HG03066 (cell line): ENCODE results near the gene XPNPEP1.

Experiments used
- ATAC-seq: cut with Tn5 transposase; IDR thresholded peaks from one replicate; pipeline ENCODE4 v1.9.1; 2021; ENCODE audit warnings: low read depth; ENCODE audit not compliant: unreplicated experiment

XPNPEP1 gene

DNA sequence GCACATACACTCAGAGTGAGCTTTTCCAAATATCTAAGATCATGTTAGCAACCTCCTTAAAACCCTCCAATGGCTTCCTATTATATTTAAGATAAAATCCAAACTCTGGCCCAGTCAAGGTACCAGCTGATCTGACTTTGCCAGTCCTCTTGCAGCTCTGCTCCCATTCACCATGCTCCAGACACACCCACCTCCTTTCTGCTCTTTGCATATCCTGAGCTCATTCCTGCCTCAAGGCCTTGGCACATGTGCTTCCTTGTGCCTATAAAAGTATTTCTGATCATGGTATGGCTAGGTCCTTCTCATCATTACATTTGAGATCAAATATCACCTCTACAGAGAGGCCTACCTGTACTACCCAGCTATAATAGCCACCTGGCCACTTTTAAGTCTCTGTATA lies 27.5 kb downstream of the XPNPEP1 start:
- no peak for ATAC-seq

DNA sequence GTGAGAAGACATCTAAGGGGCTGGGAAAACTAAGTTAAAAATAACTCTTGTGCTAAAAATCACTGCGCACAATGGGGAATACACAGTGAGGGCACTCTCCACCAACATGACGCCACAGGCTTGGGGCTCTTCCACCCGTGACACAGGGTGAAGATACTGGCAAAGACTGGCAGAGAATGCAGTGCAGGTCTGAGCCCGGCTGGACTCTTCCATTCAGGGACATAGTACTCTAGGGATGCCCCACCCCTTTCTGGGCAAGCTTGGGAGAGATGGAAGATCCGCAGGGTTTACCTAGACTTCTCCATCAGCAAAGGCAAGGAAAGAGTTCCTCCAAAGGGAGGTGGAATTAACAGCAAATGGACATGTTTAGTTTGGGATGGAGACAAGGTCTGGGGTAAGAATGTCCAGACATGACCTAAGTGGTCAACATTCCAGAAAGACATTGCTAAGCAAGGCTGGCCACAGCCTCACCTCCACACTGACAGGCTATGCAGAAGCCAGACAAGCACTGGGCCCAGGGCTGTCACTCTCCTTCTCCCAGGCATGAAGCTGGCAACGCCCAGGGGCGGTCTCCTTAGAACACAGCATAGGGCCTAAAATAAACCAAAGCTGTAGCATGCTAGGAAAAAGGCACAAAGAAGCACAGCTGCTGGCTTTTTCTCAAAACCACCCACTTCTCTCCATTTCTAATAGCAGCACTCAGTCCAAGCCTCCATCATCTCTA lies 28.1 kb downstream of the XPNPEP1 start:
- ATAC-seq: no peak

GRCh38 chr10:109894516-109894915 lies 28.8 kb downstream of the XPNPEP1 start:
- no peak for ATAC-seq

DNA sequence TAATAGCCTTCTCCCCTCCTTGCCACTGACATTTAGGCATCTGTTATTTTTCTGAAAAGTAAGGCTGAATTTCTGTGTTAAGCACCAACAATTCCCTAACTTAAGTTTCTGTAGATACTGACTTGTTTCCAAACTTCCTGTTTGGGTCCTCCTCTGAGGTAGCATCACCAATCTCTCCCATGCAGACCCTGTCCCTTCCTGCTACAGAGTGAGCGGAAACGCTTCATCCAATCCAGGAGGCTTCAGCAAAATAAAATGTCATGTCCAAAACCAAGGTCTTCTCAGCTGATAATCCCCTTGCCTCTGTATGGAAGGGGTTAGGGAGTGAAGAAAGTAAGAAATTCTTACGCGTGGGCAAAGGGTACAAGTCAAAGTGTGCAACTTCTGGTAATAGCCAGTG lies 29.9 kb downstream of the XPNPEP1 start:
- ATAC-seq: no peak

- no peak for ATAC-seq
These were observed 30.4 kb downstream of the XPNPEP1 start for GRCh38 chr10:109892931-109893330.

DNA sequence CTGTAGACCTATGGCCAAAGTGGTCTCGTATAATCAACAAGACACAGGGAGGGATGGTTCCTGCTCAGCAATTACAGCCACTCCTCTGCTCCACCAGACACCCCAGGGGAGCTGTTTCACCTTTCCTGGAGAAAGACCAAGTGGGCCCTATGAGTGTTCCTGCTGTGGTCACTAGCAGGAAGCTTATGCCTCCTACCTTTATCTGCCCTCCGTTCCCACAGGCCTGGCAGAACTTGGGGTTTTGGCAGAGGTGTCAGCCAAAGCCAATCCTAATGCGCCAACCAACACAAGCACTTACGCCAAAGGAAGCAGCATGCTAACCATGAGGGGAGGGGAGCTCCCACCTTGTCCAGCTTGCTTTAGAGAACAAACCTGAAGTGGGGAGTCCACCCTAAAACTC lies 31.2 kb downstream of the XPNPEP1 start:
- no peak for ATAC-seq

DNA sequence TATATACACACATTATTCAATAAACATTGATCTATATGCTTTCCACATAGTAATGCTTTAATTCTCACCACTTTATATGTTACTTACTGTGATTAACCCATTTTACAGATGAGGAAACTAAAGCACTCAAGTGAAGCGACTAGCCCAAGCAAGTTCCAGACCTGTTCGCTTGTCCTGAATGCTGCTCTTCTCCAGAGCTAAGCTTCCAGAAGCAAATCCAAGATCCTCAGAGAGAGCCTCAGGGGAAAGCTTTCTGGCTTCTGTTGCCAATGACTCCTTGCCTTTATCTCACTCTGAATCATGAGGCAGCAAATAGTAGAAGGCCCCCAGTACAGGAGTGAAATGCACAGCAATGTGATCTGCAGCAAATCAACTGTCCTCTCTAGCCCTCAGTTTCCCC lies 32.2 kb downstream of the XPNPEP1 start:
- no peak for ATAC-seq

GRCh38 chr10:109889867-109890266 lies 33.4 kb downstream of the XPNPEP1 start:
- ATAC-seq: no peak

DNA sequence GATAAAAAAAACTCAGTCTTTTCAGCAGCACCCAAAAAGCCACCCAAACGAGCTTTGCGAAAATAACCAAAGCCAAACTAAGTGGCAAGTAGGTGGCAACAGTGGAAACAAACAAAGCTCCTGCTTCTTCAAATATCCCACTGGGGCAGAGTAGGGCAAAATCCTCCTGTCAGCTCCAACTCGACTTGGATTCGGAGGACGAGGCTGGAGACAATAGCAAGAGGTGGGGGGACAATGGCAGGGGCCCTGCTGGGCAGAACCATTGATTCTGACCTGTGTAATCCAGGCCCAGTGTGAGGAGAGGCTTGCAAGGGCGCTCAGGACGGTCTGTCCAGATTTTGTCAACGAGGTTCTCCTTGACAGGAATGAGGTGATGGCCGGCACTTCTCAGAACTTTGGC lies 35.5 kb downstream of the XPNPEP1 start:
- ATAC-seq: no peak

DNA sequence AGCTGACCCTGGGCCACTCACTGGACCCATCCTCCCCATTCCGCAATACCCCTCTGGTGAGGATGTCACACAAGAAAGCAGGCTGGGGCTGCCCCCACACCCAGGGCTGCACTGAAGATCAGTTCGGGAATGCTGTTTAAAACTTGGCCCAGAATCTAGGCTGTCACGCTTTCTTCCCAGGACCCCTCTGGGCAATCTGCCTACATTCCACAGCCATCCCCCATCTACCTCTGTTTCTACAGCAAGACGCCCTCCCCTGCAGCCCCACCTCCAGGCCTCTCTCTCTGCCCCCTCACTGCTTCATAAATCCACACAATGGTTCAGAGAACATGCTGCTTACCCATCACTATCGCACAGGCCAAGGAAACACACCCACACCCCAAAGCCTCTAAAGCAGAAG lies 36.1 kb downstream of the XPNPEP1 start:
- ATAC-seq: no peak

GRCh38 chr10:109886781-109887140 lies 36.5 kb downstream of the XPNPEP1 start:
- no peak for ATAC-seq

GRCh38 chr10:109886037-109886780 lies 37.1 kb downstream of the XPNPEP1 start:
- no peak for ATAC-seq

DNA sequence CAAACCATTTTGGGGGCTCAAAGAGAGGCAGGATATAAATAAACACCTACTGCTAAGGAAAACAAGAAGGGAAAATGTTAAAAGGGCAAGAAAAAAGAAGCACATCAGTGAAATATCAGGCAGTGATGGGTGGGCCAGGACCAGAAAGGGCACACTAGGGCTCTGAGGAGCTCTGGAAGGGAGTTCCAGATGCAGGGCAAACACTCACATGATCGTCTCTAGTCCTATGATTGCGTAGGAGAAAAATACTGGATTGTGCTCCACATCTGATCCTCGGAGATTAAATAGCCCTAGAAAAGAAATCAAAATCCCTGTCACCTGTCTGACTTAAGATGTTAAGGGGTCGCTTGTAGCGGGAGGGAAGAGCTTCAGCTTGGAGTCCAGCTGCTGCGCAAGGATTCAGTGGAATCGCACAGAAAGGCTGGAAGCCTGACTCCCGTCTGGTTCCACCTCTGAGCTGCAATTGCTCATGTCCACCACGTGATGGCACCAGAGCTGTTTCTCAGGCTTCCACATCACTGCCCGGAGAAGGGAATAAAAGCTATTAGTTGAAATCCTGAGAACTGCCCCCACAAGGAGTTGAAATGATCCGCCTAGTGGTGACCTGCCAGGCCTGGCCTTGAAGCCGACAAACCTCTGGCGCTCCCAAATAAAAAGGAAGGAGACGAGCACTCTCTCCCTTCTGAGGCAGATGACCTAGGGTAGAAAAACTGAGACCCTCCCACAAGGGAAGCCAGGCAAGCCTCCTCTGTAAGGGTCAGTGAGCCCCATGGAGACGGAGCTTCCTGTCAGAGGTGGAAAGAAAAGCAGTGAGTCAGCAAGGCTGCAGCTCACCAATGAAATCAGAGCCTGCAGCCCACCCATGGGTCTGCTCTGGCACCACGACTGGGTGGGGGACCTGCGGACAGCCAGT lies 39.2 kb downstream of the XPNPEP1 start:
- peak; percentile 70 for ATAC-seq

GRCh38 chr10:109882251-109883057 lies 40.9 kb downstream of the XPNPEP1 start:
- ATAC-seq: no peak

- no peak for ATAC-seq
These were observed 41.6 kb downstream of the XPNPEP1 start for GRCh38 chr10:109881769-109882057.

GRCh38 chr10:109880886-109881768 lies 42.2 kb downstream of the XPNPEP1 start:
- ATAC-seq: peak; percentile 48

GRCh38 chr10:109877546-109877945 lies 45.8 kb downstream of the XPNPEP1 start:
- no peak for ATAC-seq

DNA sequence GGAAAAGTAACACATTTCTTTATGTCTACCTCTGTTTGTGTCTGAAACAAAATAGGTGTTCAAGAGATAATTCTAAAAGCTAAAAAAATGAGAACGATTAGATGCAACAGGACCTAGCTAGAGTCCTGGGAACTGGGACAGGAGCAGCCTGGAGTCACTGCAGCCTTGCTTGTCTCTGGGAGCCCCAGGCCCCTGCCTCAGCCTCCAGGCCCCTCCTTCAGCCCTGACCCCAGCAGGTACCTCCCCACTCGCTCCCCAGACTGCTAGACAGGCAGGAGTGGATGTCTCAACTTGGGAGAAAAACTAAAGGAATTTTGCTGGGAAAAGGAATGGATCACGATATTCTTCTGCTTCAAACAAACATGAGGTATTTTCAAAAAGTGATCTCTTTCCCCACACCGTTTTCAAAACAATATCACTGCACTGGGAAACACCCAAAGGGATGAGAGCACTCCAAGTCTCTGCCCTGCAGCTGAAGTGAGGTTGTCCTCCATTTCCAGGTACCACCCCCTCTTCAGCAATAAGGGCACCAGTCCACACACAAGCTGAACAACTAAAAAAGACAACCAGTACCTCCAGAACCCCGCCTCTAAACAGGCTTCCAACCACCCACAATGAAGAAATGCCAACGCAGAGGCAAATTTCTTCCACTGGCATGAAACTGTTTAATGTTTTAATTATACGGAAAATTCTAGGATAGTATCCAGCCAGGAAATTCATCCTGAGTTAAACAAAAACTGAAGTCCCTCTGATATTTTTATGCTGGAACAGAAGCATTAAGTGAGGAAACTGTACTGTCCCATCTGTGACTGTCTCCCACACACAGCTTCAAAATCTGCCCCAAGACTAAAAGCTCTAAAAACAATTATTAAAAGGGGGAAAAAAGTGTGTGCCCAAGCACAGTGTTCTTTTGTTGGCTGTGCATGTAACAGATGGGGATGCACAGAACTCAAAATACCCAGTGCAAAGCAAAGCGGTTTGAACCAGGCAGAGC lies 47.2 kb downstream of the XPNPEP1 start:
- ATAC-seq: no peak
